Upper lobe of right lung (tissue), 1 donor: Measurements from ENCODE around the gene GAB3. TPM values are rescaled to one million over a fixed set of nuclear protein-coding genes. Genes with fewer than 3 reads are reported as not detected.

Experiments
- ATAC-seq: fragments of 200-7000 bp; cut with Tn5 transposase; one replicate; pipeline ENCODE4 v1.9.1; 2020; ENCODE audit warnings: mild to moderate bottlenecking, moderate library complexity
- DNase-seq: peaks from one replicate; pipeline ENCODE4 v3.0.0-alpha.2; 2020
- H3K27ac ChIP-seq: fragments of 200-600 bp; one replicate; pipeline ENCODE4 v1.8.0; 2022
- H3K27me3 ChIP-seq: fragments of 200-600 bp; one replicate; pipeline ENCODE4 v1.8.0; 2022; ENCODE audit warnings: mild to moderate bottlenecking
- H3K36me3 ChIP-seq: fragments of 200-600 bp; one replicate; pipeline ENCODE4 v1.8.0; 2022
- H3K4me1 ChIP-seq: fragments of 200-600 bp; one replicate; pipeline ENCODE4 v1.8.0; 2022
- H3K4me3 ChIP-seq: fragments of 200-600 bp; one replicate; pipeline ENCODE4 v1.8.0; 2022; ENCODE audit warnings: mild to moderate bottlenecking
- H3K9me3 ChIP-seq: fragments of 200-600 bp; one replicate; pipeline ENCODE4 v1.8.0; 2022
- CTCF ChIP-seq: fragments of 200-600 bp; IDR thresholded peaks from one replicate; pipeline ENCODE4 v1.8.0; 2022; ENCODE audit warnings: antibody characterized with exemption
- intact Hi-C: fragments of 100-400 bp; cut with DNase I; formaldehyde crosslinking; loops from one replicate; pipeline ENCODE4 v1.11.0; 2022
- total RNA-seq: library from RNA; stranded (reverse); fragmentation: NEBNext Ultra II Directional; extraction: Animal tissue kit (Norgen Biotek cat#: 25700); gene quantifications from one replicate; pipeline ENCODE4 v1.2.1, GENCODE V29; 2021
- donor health status: DM: no; HTN: yes; CAD: no; lungs with severe emphysema.

Gene GAB3
- total RNA-seq, 1 donor from 2014 or later: 12.9 TPM

- no peak for TF ChIP-seq CTCF
- H3K36me3 ChIP-seq: no peaks in the 10 kb centered on the region
- ATAC-seq (no peak), DNase-seq (no peak)
- no peaks in the 10 kb centered on the region for H3K9me3 ChIP-seq
- intact Hi-C loops: no loop called here
- H3K4me3 ChIP-seq: no peak overlapping the region
- H3K4me1 ChIP-seq: peaks cover 52% of the 10 kb centered on the region
- no peaks in the 10 kb centered on the region for H3K27me3 ChIP-seq
- H3K27ac ChIP-seq: peak overlapping the region; percentile 82
Measured at GRCh38 chrX:154737136-154737535, 13.7 kb downstream of the GAB3 start.

- Histone ChIP-seq H3K27me3 (no peaks in the 10 kb centered on the region), H3K9me3 (no peaks in the 10 kb centered on the region), H3K36me3 (no peaks in the 10 kb centered on the region), H3K4me1 (peaks cover 65% of the 10 kb centered on the region), H3K27ac (peak overlapping the region; percentile 82), H3K4me3 (no peak overlapping the region)
- no peak for TF ChIP-seq CTCF
- ATAC-seq (peak; percentile 78), DNase-seq (peak; percentile 62)
- intact Hi-C loops: no loop called here
Measured at GRCh38 chrX:154735695-154736393, 15.0 kb downstream of the GAB3 start.

GRCh38 chrX:154734061-154734781 lies 16.7 kb downstream of the GAB3 start:
- no peaks in the 10 kb centered on the region for H3K9me3 ChIP-seq
- no peaks in the 10 kb centered on the region for H3K27me3 ChIP-seq
- no peak for TF ChIP-seq CTCF
- intact Hi-C loops: no loop called here
- peak overlapping the region; percentile 82 for H3K27ac ChIP-seq
- peaks cover 77% of the 10 kb centered on the region for H3K4me1 ChIP-seq
- no peaks in the 10 kb centered on the region for H3K36me3 ChIP-seq
- peak; percentile 82 for ATAC-seq
- peak; percentile 66 for DNase-seq
- H3K4me3 ChIP-seq: no peak overlapping the region

GRCh38 chrX:154733066-154733425 lies 17.8 kb downstream of the GAB3 start:
- no peaks in the 10 kb centered on the region for H3K9me3 ChIP-seq
- intact Hi-C loops: no loop called here
- H3K4me1 ChIP-seq: peaks cover 89% of the 10 kb centered on the region
- no peaks in the 10 kb centered on the region for H3K36me3 ChIP-seq
- H3K27me3 ChIP-seq: no peaks in the 10 kb centered on the region
- no peak for TF ChIP-seq CTCF
- H3K27ac ChIP-seq: peak overlapping the region; percentile 82
- DNase-seq: no peak
- no peak overlapping the region for H3K4me3 ChIP-seq
- no peak for ATAC-seq

GRCh38 chrX:154732421-154733065 lies 18.3 kb downstream of the GAB3 start:
- Histone ChIP-seq H3K27me3 (no peaks in the 10 kb centered on the region), H3K4me3 (no peak overlapping the region), H3K27ac (peak overlapping the region; percentile 82), H3K9me3 (no peaks in the 10 kb centered on the region), H3K36me3 (no peaks in the 10 kb centered on the region), H3K4me1 (peaks cover 91% of the 10 kb centered on the region)
- no peak for TF ChIP-seq CTCF
- ATAC-seq (no peak), DNase-seq (no peak)
- intact Hi-C loops: no loop called here
